GM11168 (cell line): ENCODE results near the gene SPIRE1.

Experiments used
- in situ Hi-C: fragments of 300-500 bp; cut with MboI; formaldehyde crosslinking; loops from one replicate; pipeline ENCODE4 v1.12.0; 2022; ENCODE audit warnings: low sequenced_read_pairs; ENCODE audit not compliant: unreplicated experiment

Gene SPIRE1

GRCh38 chr18:12426924-12427323, 231.0 kb downstream of the SPIRE1 start:
- in situ Hi-C loops, result no loop called here

GRCh38 chr18:12424252-12424651, 233.7 kb downstream of the SPIRE1 start:
- in situ Hi-C loops, result loop anchor here (25.0 kb wide), 1 partner anchor 513 kb away; the partner anchor contains the start of gene SEH1L

- in situ Hi-C loops, result loop anchor here (25.0 kb wide), 1 partner anchor 513 kb away; the partner anchor contains the start of gene SEH1L
Measured at GRCh38 chr18:12423820-12424219, 234.1 kb downstream of the SPIRE1 start.

GRCh38 chr18:12423393-12423792, 234.5 kb downstream of the SPIRE1 start:
- in situ Hi-C loops, result loop anchor here (25.0 kb wide), 1 partner anchor 514 kb away; the partner anchor contains the start of gene SEH1L

- in situ Hi-C loops, result loop anchor here (25.0 kb wide), 1 partner anchor 514 kb away; the partner anchor contains the start of gene SEH1L
Measured at GRCh38 chr18:12422936-12423335, 235.0 kb downstream of the SPIRE1 start.

GRCh38 chr18:12421732-12422131, 236.2 kb downstream of the SPIRE1 start:
- in situ Hi-C loops, result loop anchor here (25.0 kb wide), 1 partner anchor 516 kb away; the partner anchor contains the start of gene SEH1L

- in situ Hi-C loops, result loop anchor here (25.0 kb wide), 1 partner anchor 516 kb away; the partner anchor contains the start of gene SEH1L
Measured at GRCh38 chr18:12420821-12421421, 237.0 kb downstream of the SPIRE1 start.

- in situ Hi-C loops, result loop anchor here (25.0 kb wide), 1 partner anchor 520 kb away; the partner anchor contains the start of gene SEH1L
Measured at GRCh38 chr18:12417687-12418086, 240.2 kb downstream of the SPIRE1 start.

GRCh38 chr18:12416098-12416729, 241.7 kb downstream of the SPIRE1 start:
- in situ Hi-C loops, result loop anchor here (25.0 kb wide), 1 partner anchor 521 kb away; the partner anchor contains the start of gene SEH1L

GRCh38 chr18:12411456-12411855, 246.5 kb downstream of the SPIRE1 start:
- in situ Hi-C loops, result loop anchor here (25.0 kb wide), 1 partner anchor 526 kb away; the partner anchor contains the start of gene SEH1L

GRCh38 chr18:12410747-12411146, 247.2 kb downstream of the SPIRE1 start:
- in situ Hi-C loops, result loop anchor here (25.0 kb wide), 1 partner anchor 527 kb away; the partner anchor contains the start of gene SEH1L

GRCh38 chr18:12410081-12410481, 247.8 kb downstream of the SPIRE1 start:
- in situ Hi-C loops, result loop anchor here (25.0 kb wide), 1 partner anchor 527 kb away; the partner anchor contains the start of gene SEH1L

- in situ Hi-C loops, result loop anchor here (25.0 kb wide), 1 partner anchor 528 kb away; the partner anchor contains the start of gene SEH1L
Measured at GRCh38 chr18:12409469-12409868, 248.4 kb downstream of the SPIRE1 start.

GRCh38 chr18:12408247-12408869, 249.5 kb downstream of the SPIRE1 start:
- in situ Hi-C loops, result loop anchor here (25.0 kb wide), 1 partner anchor 529 kb away; the partner anchor contains the start of gene SEH1L

- in situ Hi-C loops, result loop anchor here (25.0 kb wide), 1 partner anchor 531 kb away; the partner anchor contains the start of gene SEH1L
Measured at GRCh38 chr18:12406371-12407111, 251.4 kb downstream of the SPIRE1 start.

- in situ Hi-C loops, result loop anchor here (25.0 kb wide), 1 partner anchor 532 kb away; the partner anchor contains the start of gene SEH1L
Measured at GRCh38 chr18:12405066-12405465, 252.8 kb downstream of the SPIRE1 start.

GRCh38 chr18:12403601-12404506, 254.1 kb downstream of the SPIRE1 start:
- in situ Hi-C loops, result loop anchor here (25.0 kb wide), 1 partner anchor 533 kb away; the partner anchor contains the start of gene SEH1L

GRCh38 chr18:12401881-12402280, 256.0 kb downstream of the SPIRE1 start:
- in situ Hi-C loops, result loop anchor here (25.0 kb wide), 1 partner anchor 535 kb away; the partner anchor contains the start of gene SEH1L
